Panc1 (cell line): ENCODE results near the gene DDX10.

ENCODE experiments used
- POLR2AphosphoS5 ChIP-seq: IDR thresholded peaks from 2 replicates; pipeline ENCODE4 v1.6.1; 2012; ENCODE audit warnings: mild to moderate bottlenecking, low read depth, low read length, moderate library complexity
- TF ChIP-seq, protein P1 (sequence below): fragments of 450-650 bp; IDR thresholded peaks from 2 replicates; pipeline ENCODE4 v1.5.1; 2017; ENCODE audit warnings: mild to moderate bottlenecking

DNA sequence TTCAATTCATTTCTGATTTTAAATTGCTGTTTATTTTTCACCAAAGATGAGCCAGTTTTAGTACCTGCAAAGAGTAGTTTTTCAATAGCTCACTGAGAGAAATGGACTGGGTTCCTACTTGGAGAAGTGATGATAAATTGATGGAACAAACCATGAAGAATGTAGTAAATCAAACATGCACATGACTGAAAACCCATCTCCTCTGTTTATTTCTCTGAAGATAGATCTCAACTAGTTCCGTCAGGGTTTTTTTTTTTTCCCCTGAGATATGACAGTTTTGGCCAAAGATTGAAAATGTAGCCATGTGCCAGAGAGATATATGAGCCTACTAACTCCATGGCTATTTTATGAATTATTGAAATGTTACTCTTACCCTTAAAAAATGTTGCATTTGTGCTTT, 239.6 kb downstream of the DDX10 start:
- TF ChIP-seq, protein P1, sequence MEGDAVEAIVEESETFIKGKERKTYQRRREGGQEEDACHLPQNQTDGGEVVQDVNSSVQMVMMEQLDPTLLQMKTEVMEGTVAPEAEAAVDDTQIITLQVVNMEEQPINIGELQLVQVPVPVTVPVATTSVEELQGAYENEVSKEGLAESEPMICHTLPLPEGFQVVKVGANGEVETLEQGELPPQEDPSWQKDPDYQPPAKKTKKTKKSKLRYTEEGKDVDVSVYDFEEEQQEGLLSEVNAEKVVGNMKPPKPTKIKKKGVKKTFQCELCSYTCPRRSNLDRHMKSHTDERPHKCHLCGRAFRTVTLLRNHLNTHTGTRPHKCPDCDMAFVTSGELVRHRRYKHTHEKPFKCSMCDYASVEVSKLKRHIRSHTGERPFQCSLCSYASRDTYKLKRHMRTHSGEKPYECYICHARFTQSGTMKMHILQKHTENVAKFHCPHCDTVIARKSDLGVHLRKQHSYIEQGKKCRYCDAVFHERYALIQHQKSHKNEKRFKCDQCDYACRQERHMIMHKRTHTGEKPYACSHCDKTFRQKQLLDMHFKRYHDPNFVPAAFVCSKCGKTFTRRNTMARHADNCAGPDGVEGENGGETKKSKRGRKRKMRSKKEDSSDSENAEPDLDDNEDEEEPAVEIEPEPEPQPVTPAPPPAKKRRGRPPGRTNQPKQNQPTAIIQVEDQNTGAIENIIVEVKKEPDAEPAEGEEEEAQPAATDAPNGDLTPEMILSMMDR, result no peak
- no peak for TF ChIP-seq POLR2AphosphoS5
